ENCODE measurements around the gene SYNPR.

SYNPR gene

GRCh38 chr3:63609834-63610233 lies 331.7 kb downstream of the SYNPR start:
- TF ChIP-seq CTCF (IDR thresholded peaks at IDR 0.05; ENCODE audit: extremely low read depth, missing control alignments), result no peak
- DNase-seq (ENCODE audit: low spot score), result no peak

GRCh38 chr3:63611382-63611781 lies 333.3 kb downstream of the SYNPR start:
- TF ChIP-seq CTCF (IDR thresholded peaks at IDR 0.05; ENCODE audit: extremely low read depth, missing control alignments), result no peak
- DNase-seq (ENCODE audit: low spot score), result no peak

GRCh38 chr3:63613561-63613960 lies 335.5 kb downstream of the SYNPR start:
- TF ChIP-seq CTCF (IDR thresholded peaks at IDR 0.05; ENCODE audit: extremely low read depth, missing control alignments), result no peak
- DNase-seq (ENCODE audit: low spot score), result no peak

- TF ChIP-seq CTCF (IDR thresholded peaks at IDR 0.05; ENCODE audit: extremely low read depth, missing control alignments), result no peak
Measured at GRCh38 chr3:63617391-63617790, 339.3 kb downstream of the SYNPR start.

GRCh38 chr3:63624941-63625560 lies 346.9 kb downstream of the SYNPR start:
- no peak for DNase-seq (ENCODE audit: low spot score)
- TF ChIP-seq CTCF (IDR thresholded peaks at IDR 0.05; ENCODE audit: extremely low read depth, missing control alignments), result no peak

More at GRCh38 chr3:63617391-63617790, 339.3 kb downstream of the SYNPR start:
- no peak for DNase-seq (ENCODE audit: low spot score)

GRCh38 chr3:63631670-63632069 lies 353.6 kb downstream of the SYNPR start:
- no peak for TF ChIP-seq CTCF (IDR thresholded peaks at IDR 0.05; ENCODE audit: extremely low read depth, missing control alignments)
- DNase-seq (ENCODE audit: low spot score), result no peak

GRCh38 chr3:63635186-63635585 lies 357.1 kb downstream of the SYNPR start:
- TF ChIP-seq CTCF (IDR thresholded peaks at IDR 0.05; ENCODE audit: extremely low read depth, missing control alignments), result no peak
- DNase-seq (ENCODE audit: low spot score), result no peak

Data from GM20000 (cell line).